GM18519 (cell line): ENCODE measurements around the gene OR4K14.
"Not testable (repeated sequence)": the region's sequence is repeated elsewhere in the genome, so short reads cannot be mapped to it uniquely, and the experiment has no call there.

Experiments
- ATAC-seq: cut with Tn5 transposase; IDR thresholded peaks from one replicate; pipeline ENCODE4 v1.9.1; 2021; ENCODE audit warnings: mild to moderate bottlenecking, moderate library complexity; ENCODE audit not compliant: unreplicated experiment, low FRiP score

OR4K14 gene, protein sequence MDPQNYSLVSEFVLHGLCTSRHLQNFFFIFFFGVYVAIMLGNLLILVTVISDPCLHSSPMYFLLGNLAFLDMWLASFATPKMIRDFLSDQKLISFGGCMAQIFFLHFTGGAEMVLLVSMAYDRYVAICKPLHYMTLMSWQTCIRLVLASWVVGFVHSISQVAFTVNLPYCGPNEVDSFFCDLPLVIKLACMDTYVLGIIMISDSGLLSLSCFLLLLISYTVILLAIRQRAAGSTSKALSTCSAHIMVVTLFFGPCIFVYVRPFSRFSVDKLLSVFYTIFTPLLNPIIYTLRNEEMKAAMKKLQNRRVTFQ

DNA sequence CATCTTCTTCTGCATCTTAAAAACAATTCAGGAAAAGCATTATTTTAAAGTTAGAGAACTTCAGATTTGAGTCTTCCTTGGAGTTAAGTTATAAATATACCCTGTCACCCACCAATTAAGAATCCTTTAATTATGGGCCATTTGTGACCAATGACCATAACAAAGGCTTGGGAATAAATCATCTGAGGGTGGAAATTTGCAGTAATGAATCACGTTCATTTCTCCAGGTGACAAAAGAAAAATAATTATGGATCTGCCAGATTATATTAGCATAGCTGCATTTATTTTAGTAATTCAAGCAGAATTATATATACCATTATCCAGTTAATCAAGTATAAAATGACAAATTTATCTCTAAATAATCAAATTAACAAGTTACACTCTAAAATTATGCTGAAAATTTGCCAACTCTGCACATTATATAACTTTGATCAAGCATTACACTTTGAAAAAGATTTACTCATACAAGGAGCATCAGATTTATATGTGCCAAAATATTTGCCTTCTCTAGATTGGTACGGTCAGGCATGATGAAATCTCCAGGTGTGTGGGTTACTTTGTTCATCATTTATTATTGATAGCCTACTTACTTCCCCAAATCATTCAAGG lies at the start of gene OR4K14:
TSS of gene OR4K14 (minus strand) at position 51 of the 609 bp plus-strand sequence. CDS start 4,114 bp downstream, outside the sequence.
- ATAC-seq = no peak

DNA sequence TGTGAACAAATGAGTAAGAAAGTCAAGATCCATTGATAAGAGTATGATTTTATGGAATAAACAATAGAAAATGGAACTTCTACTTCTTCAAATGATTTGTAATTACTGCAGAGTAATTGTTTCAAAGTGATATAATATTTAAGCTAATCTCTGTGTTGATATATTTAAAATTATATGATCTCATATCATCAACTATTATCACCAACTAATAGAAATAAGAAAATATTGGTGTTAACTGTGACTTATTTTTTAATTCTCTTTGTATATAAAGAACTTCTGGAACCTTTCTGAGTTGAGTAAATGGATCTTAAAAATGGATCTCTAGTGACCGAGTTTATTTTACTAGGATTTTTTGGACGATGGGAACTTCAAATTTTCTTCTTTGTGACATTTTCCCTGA lies 40.6 kb upstream of the OR4K14 start, which contains the start of gene OR4L1:
TSS of gene OR4L1 (plus strand) at position 301 of the 400 bp plus-strand sequence. CDS start at position 301, 0 bp downstream.
- no peak for ATAC-seq

DNA sequence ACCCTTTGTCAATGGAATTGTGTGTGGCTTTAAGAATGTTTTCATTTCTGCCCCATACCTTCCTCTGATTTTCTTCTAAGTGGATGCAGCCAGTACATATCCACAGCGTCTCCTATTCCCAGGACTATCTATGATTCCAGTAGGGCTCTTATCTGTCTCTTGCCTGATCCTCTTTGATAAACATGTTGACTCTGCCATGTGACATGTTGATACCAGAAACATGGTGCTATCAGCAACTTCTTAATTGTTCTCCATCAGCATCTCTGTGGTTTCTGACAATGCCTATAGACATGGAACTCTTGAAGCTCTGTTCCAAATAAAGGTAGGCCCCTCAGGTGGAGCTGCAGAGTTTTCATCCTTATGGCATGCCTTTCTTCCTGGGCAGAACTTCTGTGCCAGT lies 29.1 kb upstream of the OR4K14 start:
- ATAC-seq = no peak

DNA sequence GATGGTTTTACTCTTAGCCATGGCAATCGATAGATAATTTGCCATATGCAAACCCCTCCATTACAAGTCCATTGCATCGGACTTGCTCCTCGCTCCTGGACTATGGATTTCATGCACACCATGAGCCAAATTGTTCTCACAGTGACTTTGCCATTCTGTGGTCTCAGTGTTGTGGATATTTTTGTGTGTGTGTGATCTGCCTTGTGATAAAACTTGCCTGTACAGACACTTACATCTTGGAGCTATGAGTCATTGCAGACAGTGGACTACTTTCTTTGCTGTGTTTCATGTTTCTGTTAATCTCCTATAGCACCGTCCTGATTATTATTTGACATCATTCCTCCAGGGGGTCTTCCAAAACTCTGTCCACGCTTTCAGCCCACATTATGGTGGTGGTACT lies 25.1 kb upstream of the OR4K14 start:
- no peak for ATAC-seq

DNA sequence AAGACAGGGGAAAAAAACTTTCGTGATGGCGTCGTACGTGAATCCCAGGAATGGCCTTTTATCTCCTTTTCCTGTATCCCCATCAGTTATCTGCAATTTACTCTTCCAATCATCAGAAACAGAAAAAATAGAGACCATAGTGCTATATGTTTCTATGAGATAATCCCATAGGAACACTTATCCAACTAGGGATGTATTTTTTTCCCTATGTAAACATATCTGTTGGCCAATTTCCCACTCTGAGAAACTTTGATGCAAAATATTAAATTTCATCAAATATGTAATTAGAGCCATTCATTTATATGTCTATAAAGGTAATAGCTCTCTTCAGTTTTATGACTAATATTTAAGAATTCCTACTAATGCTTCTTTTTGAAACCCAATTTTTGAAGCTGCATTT lies 16.8 kb upstream of the OR4K14 start, which contains the start of gene OR4K13:
TSS of gene OR4K13 (minus strand) at position 101 of the 400 bp plus-strand sequence. CDS start 1,280 bp downstream, outside the sequence.
- no peak for ATAC-seq

DNA sequence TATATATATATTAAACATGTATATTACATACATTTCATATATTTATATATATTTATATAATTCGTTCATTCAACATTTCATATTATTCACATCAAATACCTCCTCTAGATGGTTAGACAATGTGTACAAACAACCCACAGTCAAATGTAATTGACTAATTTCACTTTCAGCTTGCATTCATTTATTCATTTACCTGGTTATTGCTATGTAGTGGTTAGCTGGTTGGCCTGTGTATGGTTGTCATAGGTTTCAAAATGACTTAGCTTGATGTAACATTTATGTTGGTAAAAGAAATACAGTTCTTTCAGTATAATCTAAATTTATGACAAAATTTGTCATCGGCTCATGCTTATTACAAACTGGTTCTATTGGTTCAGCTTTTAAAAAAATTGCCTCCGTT lies 16.3 kb upstream of the OR4K14 start:
- ATAC-seq = no peak

DNA sequence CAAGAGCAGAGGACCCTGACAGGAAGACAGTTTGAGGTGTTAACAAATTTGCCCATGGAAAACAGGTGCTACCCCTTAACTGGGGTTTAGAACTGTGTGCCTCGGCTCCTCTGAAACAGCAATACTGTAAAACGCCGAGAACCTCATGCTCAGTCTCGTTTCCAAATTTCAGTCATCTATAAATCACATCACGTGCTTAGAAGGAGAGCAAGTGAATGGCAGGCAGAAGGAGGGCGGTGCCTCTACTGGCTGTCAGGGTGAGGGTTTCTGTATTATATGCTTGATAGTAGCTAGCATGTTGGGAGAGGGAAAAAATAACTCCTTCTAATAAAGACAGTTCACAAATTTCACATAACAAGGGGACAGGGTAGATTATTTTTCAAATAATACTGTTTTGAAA lies 12.0 kb upstream of the OR4K14 start:
- no peak for ATAC-seq

DNA sequence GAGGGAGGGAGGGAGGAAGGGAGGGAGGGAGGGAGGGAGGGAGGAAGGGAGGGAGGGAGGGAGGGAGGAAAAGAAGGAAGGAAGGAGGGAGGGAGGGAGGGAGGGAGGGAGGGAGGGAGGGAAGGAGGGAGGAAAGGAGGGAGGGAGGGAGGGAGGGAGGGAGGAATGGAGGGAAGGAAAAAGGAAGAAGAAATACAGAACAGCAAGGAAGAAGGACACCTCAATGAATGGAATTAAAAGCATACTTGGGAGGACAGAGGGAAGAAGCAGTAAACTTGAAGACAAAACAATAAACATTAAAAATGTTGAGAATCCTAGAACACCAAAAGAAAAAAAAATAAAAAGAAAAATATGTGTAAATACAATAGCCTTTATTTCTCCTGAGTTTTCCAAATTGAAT lies 11.0 kb downstream of the OR4K14 start:
- no peak for ATAC-seq

DNA sequence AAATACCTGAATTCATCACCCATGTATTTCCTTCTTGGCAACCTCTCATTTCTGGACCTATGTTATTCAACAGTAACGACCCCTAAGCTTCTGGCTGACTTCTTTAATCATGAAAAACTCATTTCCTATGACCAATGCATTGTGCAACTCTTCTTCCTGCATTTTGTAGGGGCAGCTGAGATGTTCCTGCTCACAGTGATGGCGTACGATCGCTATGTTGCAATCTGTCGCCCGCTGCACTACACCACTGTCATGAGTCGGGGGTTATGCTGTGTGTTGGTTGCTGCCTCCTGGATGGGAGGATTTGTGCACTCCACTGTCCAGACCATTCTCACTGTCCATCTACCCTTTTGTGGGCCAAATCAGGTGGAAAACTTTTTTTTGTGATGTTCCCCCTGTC lies 16.8 kb downstream of the OR4K14 start:
- ATAC-seq = no peak

DNA sequence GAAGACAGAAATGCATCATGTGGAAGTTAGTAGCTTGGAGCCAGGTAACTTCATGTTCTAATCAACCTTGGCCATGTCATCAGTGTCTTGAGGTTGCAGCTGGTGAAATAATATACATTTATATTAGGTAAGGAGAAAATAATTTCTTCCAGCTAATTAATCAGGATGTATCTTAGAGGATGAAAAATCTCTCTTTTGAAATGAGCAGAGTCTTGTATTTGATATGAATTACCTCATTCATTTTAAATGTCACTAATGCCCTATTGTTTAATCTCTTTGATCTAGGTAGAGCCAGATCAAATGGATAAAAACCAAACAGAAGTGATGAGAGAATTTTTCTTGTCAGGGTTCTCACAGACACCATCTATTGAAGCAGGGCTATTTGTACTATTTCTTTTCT lies 17.2 kb downstream of the OR4K14 start, which contains the start of gene OR4Q2:
TSS of gene OR4Q2 (plus strand) at position 301 of the 400 bp plus-strand sequence.
- no peak for ATAC-seq

DNA sequence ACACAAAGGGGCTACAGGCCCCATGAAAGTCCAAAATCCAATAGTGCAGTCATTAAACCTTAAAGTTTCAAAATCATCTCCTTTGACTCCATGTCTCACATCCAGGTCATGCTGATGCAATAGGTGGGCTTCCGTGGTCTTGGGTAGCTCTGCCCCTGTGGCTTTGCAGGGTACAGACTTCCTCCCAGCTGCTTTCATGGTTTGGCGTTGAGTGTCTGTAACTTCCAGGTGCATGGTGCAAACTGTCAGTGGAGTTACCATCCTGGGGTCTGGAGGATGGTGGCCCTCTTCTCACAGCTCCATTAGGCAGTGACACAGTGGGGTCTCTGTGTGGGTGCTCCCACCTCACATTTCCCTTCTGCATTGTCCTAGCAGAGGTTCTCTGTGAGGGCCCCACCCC lies 25.7 kb downstream of the OR4K14 start:
- ATAC-seq = no peak

DNA sequence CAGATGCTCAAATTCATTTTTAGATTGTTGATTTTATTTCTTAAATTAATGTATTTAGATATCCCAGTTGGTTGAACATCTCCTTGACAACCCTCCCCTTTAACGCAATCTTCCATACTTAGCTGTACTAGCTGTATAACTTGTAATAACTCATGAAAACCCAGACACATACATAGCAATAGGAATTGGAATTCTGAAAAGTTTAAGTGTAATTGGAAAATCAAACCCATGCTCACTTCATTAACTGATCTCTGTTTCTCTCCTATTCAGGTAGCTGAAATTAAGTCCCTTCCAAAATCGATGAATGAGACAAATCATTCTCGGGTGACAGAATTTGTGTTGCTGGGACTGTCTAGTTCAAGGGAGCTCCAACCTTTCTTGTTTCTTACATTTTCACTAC lies 43.8 kb downstream of the OR4K14 start, which contains the start of gene OR4K15:
TSS of gene OR4K15 (plus strand) at position 301 of the 400 bp plus-strand sequence. CDS start at position 301, 0 bp downstream.
- ATAC-seq = no peak

DNA sequence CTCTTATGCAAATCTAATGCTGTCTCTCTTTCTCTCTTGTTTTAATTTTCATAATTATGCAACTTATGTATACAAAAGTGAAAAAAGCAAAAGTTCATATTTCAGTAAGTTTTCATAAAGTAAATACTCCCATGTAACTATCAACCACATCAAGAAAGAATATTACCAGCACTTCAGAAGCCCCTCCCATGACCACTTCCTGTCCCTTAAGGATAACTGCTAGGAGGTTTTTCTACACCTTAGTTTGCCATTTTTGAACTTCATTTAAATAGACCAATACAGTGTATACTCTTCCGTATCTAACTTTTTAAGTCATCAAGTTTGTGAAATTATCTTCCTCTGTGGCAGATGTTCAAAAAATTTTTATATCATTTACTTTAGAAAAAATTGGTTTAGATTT lies 44.3 kb downstream of the OR4K14 start:
- ATAC-seq = no peak

DNA sequence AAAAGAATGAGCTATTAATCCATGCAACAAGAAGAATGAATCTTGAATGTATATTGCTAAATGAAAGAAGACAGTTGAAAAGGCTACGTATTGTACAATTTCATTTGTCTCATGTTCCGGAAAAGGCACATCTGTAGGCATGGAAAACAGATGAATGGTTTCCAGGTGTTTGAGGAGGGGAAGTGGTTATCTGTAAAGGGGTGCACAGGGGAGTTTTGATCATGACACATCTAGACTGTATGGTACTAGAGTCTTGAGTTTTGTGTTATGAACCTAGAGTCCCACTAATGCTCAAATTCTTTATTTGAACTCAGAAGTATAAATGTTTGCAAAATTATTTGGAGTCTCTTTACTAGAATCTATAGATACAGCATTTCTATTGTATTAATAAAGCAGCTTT lies 49.4 kb downstream of the OR4K14 start:
- not testable (repeated sequence) for ATAC-seq
